ENCODE data around the gene SPATA6.
"Not testable (repeated sequence)": the region's sequence is repeated elsewhere in the genome, so short reads cannot be mapped to it uniquely, and the experiment has no call there.

GRCh38 chr1:48277437-48277836 lies 194.6 kb downstream of the SPATA6 start:
- TF ChIP-seq, protein P1, sequence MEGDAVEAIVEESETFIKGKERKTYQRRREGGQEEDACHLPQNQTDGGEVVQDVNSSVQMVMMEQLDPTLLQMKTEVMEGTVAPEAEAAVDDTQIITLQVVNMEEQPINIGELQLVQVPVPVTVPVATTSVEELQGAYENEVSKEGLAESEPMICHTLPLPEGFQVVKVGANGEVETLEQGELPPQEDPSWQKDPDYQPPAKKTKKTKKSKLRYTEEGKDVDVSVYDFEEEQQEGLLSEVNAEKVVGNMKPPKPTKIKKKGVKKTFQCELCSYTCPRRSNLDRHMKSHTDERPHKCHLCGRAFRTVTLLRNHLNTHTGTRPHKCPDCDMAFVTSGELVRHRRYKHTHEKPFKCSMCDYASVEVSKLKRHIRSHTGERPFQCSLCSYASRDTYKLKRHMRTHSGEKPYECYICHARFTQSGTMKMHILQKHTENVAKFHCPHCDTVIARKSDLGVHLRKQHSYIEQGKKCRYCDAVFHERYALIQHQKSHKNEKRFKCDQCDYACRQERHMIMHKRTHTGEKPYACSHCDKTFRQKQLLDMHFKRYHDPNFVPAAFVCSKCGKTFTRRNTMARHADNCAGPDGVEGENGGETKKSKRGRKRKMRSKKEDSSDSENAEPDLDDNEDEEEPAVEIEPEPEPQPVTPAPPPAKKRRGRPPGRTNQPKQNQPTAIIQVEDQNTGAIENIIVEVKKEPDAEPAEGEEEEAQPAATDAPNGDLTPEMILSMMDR (IDR thresholded peaks at IDR 0.05) = not testable (repeated sequence)
- TF ChIP-seq EZH2 (IDR thresholded peaks at IDR 0.05; ENCODE audit: borderline replicate concordance, insufficient read depth, low read depth, low read length, poor library complexity, severe bottlenecking) = not testable (repeated sequence)
